ENCODE measurements around the gene LGSN. TPM values are rescaled to one million over a fixed set of nuclear protein-coding genes. Genes with fewer than 3 reads are reported as not detected.
A peak's percentile ranks its signal among the peaks of the same experiment; 100 is the strongest.
"Not testable (repeated sequence)": the region's sequence is repeated elsewhere in the genome, so short reads cannot be mapped to it uniquely, and the experiment has no call there.

The LGSN gene, protein sequence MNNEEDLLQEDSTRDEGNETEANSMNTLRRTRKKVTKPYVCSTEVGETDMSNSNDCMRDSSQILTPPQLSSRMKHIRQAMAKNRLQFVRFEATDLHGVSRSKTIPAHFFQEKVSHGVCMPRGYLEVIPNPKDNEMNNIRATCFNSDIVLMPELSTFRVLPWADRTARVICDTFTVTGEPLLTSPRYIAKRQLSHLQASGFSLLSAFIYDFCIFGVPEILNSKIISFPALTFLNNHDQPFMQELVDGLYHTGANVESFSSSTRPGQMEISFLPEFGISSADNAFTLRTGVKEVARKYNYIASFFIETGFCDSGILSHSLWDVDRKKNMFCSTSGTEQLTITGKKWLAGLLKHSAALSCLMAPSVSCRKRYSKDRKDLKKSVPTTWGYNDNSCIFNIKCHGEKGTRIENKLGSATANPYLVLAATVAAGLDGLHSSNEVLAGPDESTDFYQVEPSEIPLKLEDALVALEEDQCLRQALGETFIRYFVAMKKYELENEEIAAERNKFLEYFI
- not detected for polyA plus RNA-seq

DNA sequence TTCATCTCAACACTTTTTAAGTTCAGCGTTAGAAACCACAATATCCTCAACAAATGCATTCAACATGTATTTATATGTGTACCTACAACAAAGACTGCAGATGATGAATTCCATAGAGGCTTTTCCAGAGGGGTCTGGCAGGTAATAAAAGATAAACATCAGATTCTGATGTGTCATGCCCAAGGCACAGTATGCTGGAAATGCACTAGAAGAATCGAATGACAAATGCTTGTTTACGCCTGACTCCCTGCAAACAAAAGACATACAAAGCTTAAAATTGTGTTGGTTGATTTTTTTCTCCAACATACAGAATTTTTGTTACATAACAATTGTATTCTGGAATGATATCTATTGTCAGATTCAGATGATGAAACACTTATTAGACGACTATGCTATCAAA lies at the start of gene LGSN:
Gene LGSN (minus strand): TSS at position 45 of the 400 bp plus-strand sequence. CDS start 40 bp downstream, at position 5.
- no peak within 1 kb of the TSS for H3K4me3 Mint-ChIP-seq
- H3K9me3 Mint-ChIP-seq: peaks cover 0 to 2% (median 0%) of the 10 kb centered on the region in 3 donors
- peaks cover 9% of the 10 kb centered on the region for H3K27me3 Mint-ChIP-seq
- H3K27ac Mint-ChIP-seq: no peak within 1 kb of the TSS
- no peaks in the 10 kb centered on the region for H3K36me3 Mint-ChIP-seq
- H3K4me1 Mint-ChIP-seq: no peaks in the 10 kb centered on the region

DNA sequence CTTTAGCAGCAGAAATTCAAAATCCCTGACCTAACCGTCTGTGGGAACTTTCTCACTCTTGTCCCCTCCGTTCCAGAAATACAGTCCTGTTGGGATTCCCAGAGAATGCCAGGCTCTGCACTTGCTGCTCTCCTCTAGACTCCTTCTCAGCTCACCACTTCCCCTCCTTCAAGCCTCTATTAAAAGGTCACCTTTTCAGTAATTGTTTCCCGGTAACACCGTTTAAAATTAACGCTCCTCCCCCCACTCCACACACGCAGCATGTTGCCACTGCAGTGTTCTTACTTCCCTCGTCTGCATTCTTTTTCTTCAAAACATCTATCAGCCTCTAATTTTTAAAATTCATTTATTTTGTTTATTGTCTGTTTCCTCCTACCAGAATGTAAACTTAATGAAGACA lies 48.6 kb upstream of the LGSN start:
- Mint-ChIP-seq H3K27ac (no peak overlapping the region), H3K9me3 (peaks cover 0 to 9% (median 0%) of the 10 kb centered on the region in 3 donors), H3K27me3 (peaks cover 1% of the 10 kb centered on the region), H3K4me1 (peaks cover 0 to under 1% (median 0%) of the 10 kb centered on the region in 3 donors), H3K36me3 (peaks cover under 1% of the 10 kb centered on the region), H3K4me3 (peak overlapping the region in 1 of 4 donors; percentile 79)

DNA sequence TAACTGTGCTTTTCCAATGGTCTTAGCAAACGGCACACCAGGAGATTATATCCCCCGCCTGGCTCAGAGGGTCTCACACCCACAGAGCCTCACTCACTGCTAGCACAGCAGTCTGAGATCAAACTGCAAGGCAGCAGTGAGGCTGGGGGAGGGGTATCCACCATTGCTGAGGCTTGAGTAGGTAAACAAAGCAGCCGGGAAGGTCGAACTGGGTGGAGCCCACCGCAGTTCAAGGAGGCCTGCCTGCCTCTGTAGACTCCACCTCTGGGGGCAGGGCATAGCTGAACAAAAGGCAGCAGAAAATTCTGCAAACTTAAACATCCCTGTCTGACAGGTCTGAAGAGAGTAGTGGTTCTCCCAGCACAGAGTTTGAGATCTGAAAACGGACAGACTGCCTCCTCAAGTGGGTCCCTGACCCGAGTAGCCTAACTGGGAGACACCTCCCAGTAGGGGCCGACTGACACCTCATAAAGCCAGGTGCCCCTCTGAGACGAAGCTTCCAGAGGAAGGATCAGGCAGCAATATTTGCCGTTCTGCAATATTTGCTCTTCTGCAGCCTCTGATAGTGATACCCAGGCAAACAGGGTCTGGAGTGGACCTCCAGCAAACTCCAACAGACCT lies 42.8 kb upstream of the LGSN start:
- not testable (repeated sequence) for H3K27me3 Mint-ChIP-seq, H3K4me1 Mint-ChIP-seq

DNA sequence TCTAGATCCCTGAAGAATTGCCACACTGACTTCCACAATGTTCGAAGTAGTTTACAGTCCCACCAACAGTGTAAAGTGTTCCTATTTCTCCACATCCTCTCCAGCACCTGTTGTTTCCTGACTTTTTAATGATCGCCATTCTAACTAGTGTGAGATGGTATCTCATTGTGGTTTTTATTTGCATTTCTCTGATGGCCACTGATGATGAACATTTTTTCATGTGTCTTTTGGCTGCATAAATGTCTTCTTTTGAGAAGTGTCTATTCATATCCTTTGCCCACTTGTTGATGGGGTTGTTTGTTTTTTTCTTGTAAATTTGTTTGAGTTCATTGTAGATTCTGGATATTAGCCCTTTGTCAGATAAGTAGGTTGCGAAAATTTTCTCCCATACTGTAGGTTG lies 37.6 kb upstream of the LGSN start:
- H3K27ac Mint-ChIP-seq, H3K9me3 Mint-ChIP-seq, H3K27me3 Mint-ChIP-seq, H3K4me3 Mint-ChIP-seq, H3K36me3 Mint-ChIP-seq: not testable (repeated sequence)
- peaks cover 14 to 15% (median 14%) of the 10 kb centered on the region in 3 donors for H3K4me1 Mint-ChIP-seq

More for the DNA sequence above, 42.8 kb upstream of the LGSN start:
- not testable (repeated sequence) for H3K9me3 Mint-ChIP-seq, H3K4me3 Mint-ChIP-seq, H3K27ac Mint-ChIP-seq, H3K36me3 Mint-ChIP-seq

DNA sequence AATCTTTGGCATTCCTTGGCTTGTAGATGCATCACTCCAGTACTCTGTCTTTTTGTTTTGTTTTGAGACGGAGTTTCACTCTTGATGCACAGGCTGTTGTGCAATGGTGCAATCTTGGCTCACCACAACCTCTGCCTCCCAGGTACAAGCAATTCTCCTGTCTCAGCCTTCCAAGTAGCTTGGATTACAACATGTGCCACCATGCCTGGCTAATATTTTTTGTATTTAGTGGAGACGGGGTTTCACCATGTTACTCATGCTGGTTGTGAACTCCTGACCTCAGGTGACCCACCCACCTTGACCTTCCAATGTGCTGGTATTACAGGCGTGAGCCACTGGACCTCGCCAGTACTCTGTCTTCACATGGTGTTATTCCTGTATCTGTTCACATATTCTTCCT lies 35.8 kb upstream of the LGSN start:
- peak overlapping the region in 1 of 3 donors; percentile 9 for H3K27ac Mint-ChIP-seq
- H3K9me3 Mint-ChIP-seq: peaks cover 2 to 5% (median 5%) of the 10 kb centered on the region in 3 donors
- peaks cover 19 to 22% (median 19%) of the 10 kb centered on the region in 3 donors for H3K4me1 Mint-ChIP-seq
- no peaks in the 10 kb centered on the region for H3K36me3 Mint-ChIP-seq
- no peak overlapping the region for H3K4me3 Mint-ChIP-seq
- H3K27me3 Mint-ChIP-seq: no peaks in the 10 kb centered on the region

DNA sequence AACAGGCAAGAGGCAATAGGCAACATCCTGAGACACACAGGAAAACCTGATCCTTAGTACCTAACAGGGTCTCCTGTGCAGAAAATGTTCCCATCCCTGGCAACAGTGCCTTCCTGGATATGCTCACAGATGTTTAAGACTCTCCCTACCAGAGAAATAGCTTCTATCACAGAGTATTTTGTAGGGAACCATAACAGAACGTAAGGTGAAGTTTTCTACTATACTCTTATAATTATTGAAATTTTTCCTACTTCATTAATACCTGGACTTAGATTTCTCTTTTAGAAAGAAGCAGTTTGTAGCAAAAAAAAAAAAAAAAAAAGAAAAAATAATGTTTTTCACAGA lies 33.5 kb upstream of the LGSN start:
- Mint-ChIP-seq H3K9me3 (peaks cover 0 to 5% (median 5%) of the 10 kb centered on the region in 3 donors), H3K36me3 (no peaks in the 10 kb centered on the region), H3K27me3 (peaks cover 1% of the 10 kb centered on the region), H3K4me3 (peak overlapping the region in 3 of 4 donors; percentile 64 to 92 (median 88)), H3K4me1 (peaks cover 19 to 22% (median 21%) of the 10 kb centered on the region in 3 donors), H3K27ac (peak overlapping the region; percentile 61 to 95 (median 84))

DNA sequence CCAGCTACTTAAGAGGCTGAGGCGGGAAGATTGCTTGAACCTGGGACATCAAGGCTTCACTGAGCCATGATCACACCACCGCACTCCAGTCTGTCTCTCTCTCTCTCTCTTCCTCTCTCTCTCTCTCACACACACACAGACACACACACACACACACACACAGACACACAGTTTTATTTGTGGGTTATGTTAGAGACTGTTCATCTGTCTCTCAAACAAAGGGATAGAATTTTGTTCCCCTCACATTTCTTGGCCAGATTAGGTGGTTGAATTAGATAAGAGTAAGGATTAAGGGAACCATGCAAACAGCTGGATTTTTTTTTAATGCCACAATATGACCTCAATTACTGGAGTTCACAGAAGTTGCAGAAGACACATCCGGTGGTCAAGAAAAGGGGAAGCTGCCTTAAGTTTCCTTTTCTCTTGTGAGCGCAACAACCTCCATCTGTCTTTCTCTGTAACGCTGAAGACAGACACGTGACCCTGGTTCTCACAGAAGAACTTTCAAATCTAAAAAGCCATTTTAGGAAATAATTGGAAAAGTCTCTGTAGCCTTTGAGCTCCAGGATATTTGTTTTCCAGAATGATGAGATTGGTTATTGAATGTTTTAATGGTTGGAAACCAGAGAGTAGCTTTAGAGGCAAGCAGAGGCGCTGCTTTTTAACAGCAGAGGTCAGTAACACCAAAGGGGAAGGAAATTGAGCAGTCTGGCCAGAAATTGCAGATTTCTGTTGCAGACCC lies 32.9 kb upstream of the LGSN start:
- H3K27ac Mint-ChIP-seq: peak overlapping the region; percentile 61 to 95 (median 84)
- H3K9me3 Mint-ChIP-seq: peaks cover 2 to 5% (median 5%) of the 10 kb centered on the region in 3 donors
- H3K36me3 Mint-ChIP-seq: no peaks in the 10 kb centered on the region
- H3K4me3 Mint-ChIP-seq: peak overlapping the region; percentile 64 to 92 (median 78)
- peaks cover 19 to 22% (median 21%) of the 10 kb centered on the region in 3 donors for H3K4me1 Mint-ChIP-seq
- H3K27me3 Mint-ChIP-seq: peaks cover 1% of the 10 kb centered on the region

DNA sequence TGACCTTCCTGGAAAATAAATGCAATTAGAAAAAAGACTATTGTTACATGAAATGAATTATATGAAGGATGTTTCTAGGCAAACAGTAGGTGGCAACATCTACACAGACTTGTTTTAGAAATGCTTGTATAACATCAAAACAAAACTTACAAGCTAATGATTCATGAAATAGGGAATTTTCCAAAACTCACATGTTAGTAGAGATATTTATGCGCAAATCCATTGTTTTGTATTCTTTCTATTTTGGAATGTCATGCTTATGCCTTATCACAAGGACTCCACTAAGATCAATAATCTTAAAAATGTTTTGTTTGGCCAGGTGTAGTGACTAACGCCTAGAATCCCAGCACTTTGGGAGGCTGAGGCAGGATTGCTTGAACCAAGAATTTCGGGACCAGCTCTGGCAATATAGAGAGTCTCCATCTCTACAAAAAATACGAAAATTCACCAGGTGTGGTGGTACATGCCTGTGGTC lies 32.3 kb upstream of the LGSN start:
- Mint-ChIP-seq H3K27me3 (peaks cover 1% of the 10 kb centered on the region), H3K27ac (peak overlapping the region; percentile 61 to 95 (median 84)), H3K9me3 (peaks cover 2 to 5% (median 5%) of the 10 kb centered on the region in 3 donors), H3K4me3 (peak overlapping the region in 3 of 4 donors; percentile 64 to 92 (median 88)), H3K36me3 (no peaks in the 10 kb centered on the region), H3K4me1 (peaks cover 19 to 22% (median 21%) of the 10 kb centered on the region in 3 donors)

DNA sequence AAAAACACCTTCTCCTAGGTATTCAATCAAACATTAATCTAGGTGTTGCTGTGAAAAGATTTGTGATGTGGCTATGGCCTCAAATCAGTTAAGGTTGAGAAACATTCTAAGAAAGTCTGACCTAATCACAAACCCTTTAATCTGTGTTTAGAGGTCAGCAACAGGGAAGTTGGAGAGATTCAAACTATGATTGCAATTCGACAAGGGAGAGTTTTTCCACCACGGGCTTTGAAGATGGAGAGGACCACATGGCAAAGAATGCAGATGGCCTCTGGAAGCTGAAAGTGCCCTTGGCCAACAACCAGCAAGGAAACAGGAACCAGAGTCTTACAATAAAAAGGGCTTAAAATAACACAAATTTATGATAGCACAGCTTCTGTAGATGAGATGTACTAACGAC lies 29.6 kb upstream of the LGSN start:
- Mint-ChIP-seq H3K27me3 (peaks cover 1% of the 10 kb centered on the region), H3K4me3 (peak overlapping the region in 1 of 4 donors; percentile 44), H3K36me3 (no peaks in the 10 kb centered on the region), H3K9me3 (peaks cover 0 to 2% (median 0%) of the 10 kb centered on the region in 3 donors), H3K27ac (no peak overlapping the region), H3K4me1 (peaks cover 19 to 22% (median 21%) of the 10 kb centered on the region in 3 donors)

DNA sequence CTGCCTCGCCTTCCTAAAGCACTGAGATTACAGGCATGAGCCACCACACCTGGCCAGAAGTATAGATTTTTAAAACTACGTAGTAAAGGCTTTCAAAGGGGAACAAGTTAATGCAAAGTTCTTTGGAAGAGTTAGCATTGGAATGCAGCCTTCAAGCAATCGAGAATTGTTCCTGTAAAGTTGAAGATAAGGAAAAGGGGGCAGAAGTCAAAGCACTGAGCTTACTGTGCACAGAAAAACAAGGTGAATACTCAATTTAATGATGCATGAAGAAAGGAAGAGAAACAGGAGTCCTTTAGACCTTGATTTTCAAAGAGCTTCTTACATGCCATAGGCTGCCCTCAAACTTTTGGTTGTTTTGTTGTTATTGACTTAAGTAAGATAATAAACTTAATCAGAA lies 29.1 kb upstream of the LGSN start:
- Mint-ChIP-seq H3K4me3 (no peak overlapping the region), H3K27ac (no peak overlapping the region), H3K27me3 (peaks cover 1% of the 10 kb centered on the region), H3K36me3 (no peaks in the 10 kb centered on the region), H3K4me1 (peaks cover 18 to 21% (median 19%) of the 10 kb centered on the region in 3 donors), H3K9me3 (peaks cover 0 to 2% (median 0%) of the 10 kb centered on the region in 3 donors)

DNA sequence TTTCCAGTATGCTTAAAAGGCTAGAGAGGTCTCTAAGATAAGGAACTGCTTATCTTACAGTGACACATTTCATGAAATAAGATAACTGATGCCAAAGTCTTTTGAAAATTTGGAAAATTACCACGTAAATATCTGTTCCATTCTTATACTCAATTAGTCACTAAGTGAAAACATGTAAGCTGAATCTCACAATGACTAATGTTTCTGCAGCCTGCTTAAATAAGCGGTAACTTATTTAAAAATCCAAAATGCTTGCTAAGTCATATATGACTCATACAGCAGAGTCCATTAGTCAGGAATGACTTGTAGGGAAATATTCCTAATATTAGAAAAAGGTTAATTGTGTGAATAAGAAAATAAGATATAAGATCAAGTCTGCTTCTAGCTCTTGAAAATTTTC lies 27.8 kb upstream of the LGSN start:
- Mint-ChIP-seq H3K27me3 (peaks cover 1% of the 10 kb centered on the region), H3K36me3 (no peaks in the 10 kb centered on the region), H3K4me1 (peaks cover 8 to 10% (median 9%) of the 10 kb centered on the region in 3 donors), H3K27ac (no peak overlapping the region), H3K9me3 (peaks cover 0 to 2% (median 2%) of the 10 kb centered on the region in 3 donors), H3K4me3 (no peak overlapping the region)

DNA sequence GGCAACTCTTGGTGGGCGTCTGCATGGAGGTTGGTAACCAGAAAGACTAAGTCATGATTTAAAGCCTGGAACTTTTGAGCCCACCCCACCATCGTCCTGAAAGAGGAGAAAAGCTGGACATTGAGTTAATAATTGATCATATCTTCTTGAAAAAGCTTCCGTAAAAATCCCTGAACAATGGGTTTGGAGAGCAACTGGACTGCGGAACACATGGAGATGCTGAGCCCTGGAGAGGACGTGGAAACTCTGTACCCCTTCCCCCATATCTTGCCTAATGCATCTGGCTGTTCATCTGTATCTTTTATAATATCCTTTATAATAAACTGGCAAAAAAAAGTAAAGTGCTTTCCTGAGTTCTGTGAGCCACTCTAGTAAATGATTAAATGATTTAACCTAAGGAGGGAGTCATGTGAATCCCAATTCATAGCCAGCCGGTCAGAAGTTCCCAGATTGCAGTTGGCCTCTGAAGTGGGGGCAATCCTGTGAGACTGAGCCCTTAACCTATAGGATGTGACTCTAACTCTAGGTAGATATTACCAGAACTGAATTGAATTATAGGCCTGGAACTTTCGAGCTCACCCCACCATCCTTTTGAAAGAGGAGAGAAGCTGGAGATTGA lies 26.5 kb upstream of the LGSN start:
- Mint-ChIP-seq H3K27ac (no peak overlapping the region), H3K36me3 (no peaks in the 10 kb centered on the region), H3K9me3 (peaks cover 0 to 7% (median 2%) of the 10 kb centered on the region in 3 donors), H3K4me3 (no peak overlapping the region), H3K27me3 (peaks cover 1% of the 10 kb centered on the region), H3K4me1 (peaks cover 0 to 2% (median 0%) of the 10 kb centered on the region in 3 donors)

DNA sequence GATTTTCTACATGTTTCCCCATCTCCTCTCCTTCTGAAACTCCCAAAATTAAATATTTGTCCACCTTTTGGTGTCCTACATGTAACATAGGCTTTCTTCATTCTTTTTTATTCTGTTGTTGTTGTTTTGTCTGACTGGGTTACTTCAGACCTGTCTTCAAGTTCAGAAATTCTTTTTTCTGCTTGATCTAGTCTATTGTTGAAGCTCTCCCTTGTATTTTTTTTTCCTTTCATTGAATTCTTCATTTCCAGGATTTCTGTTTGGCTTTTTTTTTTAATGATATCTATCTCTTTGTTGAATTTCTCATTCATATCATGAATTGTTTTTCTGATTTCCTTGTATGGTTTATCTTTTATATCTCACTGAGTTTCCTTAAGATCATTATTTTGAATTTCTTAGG lies 20.6 kb upstream of the LGSN start:
- H3K27ac Mint-ChIP-seq: no peak overlapping the region
- peaks cover 12 to 21% (median 13%) of the 10 kb centered on the region in 3 donors for H3K9me3 Mint-ChIP-seq
- H3K4me1 Mint-ChIP-seq: no peaks in the 10 kb centered on the region
- H3K4me3 Mint-ChIP-seq: no peak overlapping the region
- H3K36me3 Mint-ChIP-seq: no peaks in the 10 kb centered on the region
- no peaks in the 10 kb centered on the region for H3K27me3 Mint-ChIP-seq

DNA sequence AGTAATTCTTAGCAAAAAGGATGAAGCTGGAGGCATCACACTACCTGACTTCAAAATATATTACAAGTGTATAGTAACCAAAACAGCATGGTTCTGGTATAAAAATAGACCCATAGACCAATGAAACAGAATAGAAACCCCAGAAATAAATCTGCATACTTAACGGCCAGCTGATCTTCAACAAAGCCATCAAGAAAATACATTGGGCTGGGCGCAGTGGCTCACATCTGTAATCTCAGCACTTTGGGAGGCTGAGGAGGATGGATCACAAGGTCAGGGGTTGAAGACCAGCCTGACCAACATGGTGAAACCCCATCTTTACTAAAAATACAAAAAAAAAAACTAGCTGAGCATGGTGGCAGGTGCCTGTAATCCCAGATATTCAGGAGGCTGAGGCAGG lies 14.9 kb upstream of the LGSN start:
- H3K36me3 Mint-ChIP-seq, H3K4me3 Mint-ChIP-seq, H3K27me3 Mint-ChIP-seq, H3K27ac Mint-ChIP-seq, H3K4me1 Mint-ChIP-seq: not testable (repeated sequence)
- peaks cover 3 to 11% (median 8%) of the 10 kb centered on the region in 3 donors for H3K9me3 Mint-ChIP-seq
